H1 (cell line): ENCODE data around the gene COX19. TPM values are rescaled to one million over a fixed set of nuclear protein-coding genes. Genes with fewer than 3 reads are reported as not detected.
A peak's percentile ranks its signal among the peaks of the same experiment; 100 is the strongest.

ENCODE experiments used
- CTCF ChIA-PET: fragments of 300-600 bp; sonication (Branson Sonifier 250); formaldehyde crosslinking; loops from one replicate; lab custom pipeline; 2021; ENCODE audit not compliant: partially characterized antibody; lab: Charles Lee
- POLR2A ChIA-PET: fragments of 300-600 bp; sonication (Branson Sonifier 250); formaldehyde crosslinking; loops from one replicate; lab custom pipeline; 2021; ENCODE audit warnings: inconsistent platforms; ENCODE audit not compliant: partially characterized antibody; lab: Charles Lee
- DNase-seq, 2 experiments: peaks; one replicate each; pipeline versions ENCODE4 v3.0.0 to v3.0.0-alpha.2; 2010 to 2022; ENCODE audit warnings: low spot score in 2 of 2, low read depth in 1 of 2, mixed read lengths in 1 of 2
- FAIRE-seq: peaks from 2 replicates; lab custom pipeline; 2011; peaks lifted over from hg19 to GRCh38; lab: Jason Lieb, UNC
- H2AFZ ChIP-seq: 2 replicates; pipeline ENCODE4 v1.8.1; 2012; ENCODE audit warnings: low read length, inconsistent platforms
- H2AK5ac ChIP-seq: 2 replicates; pipeline ENCODE4 v1.6.1; 2013; ENCODE audit warnings: low read depth, low read length
- H2BK120ac ChIP-seq: replicated peaks from 2 replicates; pipeline ENCODE3; 2013; ENCODE audit warnings: low read depth, low read length, inconsistent platforms
- H2BK12ac ChIP-seq: 2 replicates; pipeline ENCODE4 v1.6.1; 2013; ENCODE audit warnings: low read depth, low read length
- H2BK15ac ChIP-seq: 2 replicates; pipeline ENCODE4 v1.6.1; 2013; ENCODE audit warnings: low read length
- H2BK20ac ChIP-seq: 2 replicates; pipeline ENCODE4 v1.6.1; 2013; ENCODE audit warnings: low read length
- H2BK5ac ChIP-seq: 2 replicates; pipeline ENCODE4 v1.6.1; 2013; ENCODE audit warnings: low read depth, low read length
- H3K14ac ChIP-seq: 2 replicates; pipeline ENCODE4 v1.6.1; 2013; ENCODE audit warnings: inconsistent platforms; ENCODE audit not compliant: insufficient read length
- H3K18ac ChIP-seq: 2 replicates; pipeline ENCODE4 v1.6.1; 2013; ENCODE audit warnings: low read length; ENCODE audit errors: extremely low read depth
- H3K23ac ChIP-seq: 2 replicates; pipeline ENCODE4 v1.6.1; 2013; ENCODE audit warnings: inconsistent platforms; ENCODE audit not compliant: insufficient read length
- H3K23me2 ChIP-seq: 2 replicates; pipeline ENCODE4 v1.6.1; 2013; ENCODE audit warnings: low read depth, low read length
- H3K27ac ChIP-seq: 2 replicates; pipeline ENCODE4 v1.6.1; 2011; ENCODE audit warnings: low read depth, low read length, inconsistent platforms
- H3K27me3 ChIP-seq, 4 experiments: replicated peaks in 1 of 4; 1 replicate in 1 of 4; 2 replicates in 3 of 4; pipeline versions ENCODE4 v1.6.1 to v1.8.1; 2011 to 2013; ENCODE audit warnings: low read length in 3 of 4, mild to moderate bottlenecking in 3 of 4, inconsistent platforms in 2 of 4, mixed read lengths in 2 of 4, moderate library complexity in 1 of 4; ENCODE audit not compliant: control insufficient read depth in 3 of 4, insufficient read depth in 3 of 4; ENCODE audit errors: extremely low read depth in 1 of 4
- H3K36me3 ChIP-seq, 4 experiments: 2 replicates each; pipeline versions ENCODE4 v1.6.1 to v1.8.1; 2011 to 2013; ENCODE audit warnings: mild to moderate bottlenecking in 4 of 4, low read length in 3 of 4, moderate library complexity in 2 of 4, control low read depth in 1 of 4, inconsistent platforms in 1 of 4; ENCODE audit not compliant: insufficient read depth in 4 of 4, control insufficient read depth in 2 of 4
- H3K4ac ChIP-seq: replicated peaks from 2 replicates; pipeline ENCODE3; 2013; ENCODE audit warnings: low read length, low read depth, mixed read lengths, inconsistent platforms; ENCODE audit not compliant: insufficient read length
- H3K4me1 ChIP-seq, 4 experiments: replicated peaks in 1 of 4; 1 replicate in 1 of 4; 2 replicates in 3 of 4; pipeline versions ENCODE4 v1.6.1 to v1.8.1; 2011 to 2013; ENCODE audit warnings: low read length in 3 of 4, inconsistent platforms in 2 of 4, mixed read lengths in 1 of 4; ENCODE audit not compliant: insufficient read depth in 4 of 4, control insufficient read depth in 3 of 4
- H3K4me2 ChIP-seq, 2 experiments: 2 replicates each; pipeline versions ENCODE4 v1.6.1 to v1.8.1; 2011 to 2013; ENCODE audit warnings: low read depth in 2 of 2, low read length in 2 of 2, control low read depth in 1 of 2, inconsistent platforms in 1 of 2, mild to moderate bottlenecking in 1 of 2; ENCODE audit not compliant: insufficient read depth in 1 of 2
- H3K4me3 ChIP-seq, 4 experiments: fragments of 200-600, 300-600 bp in 1 of 4; sonication (generic), shearing (Covaris generic), sonication (Bioruptor Twin) in 1 of 4; 2 replicates each; pipeline versions ENCODE4 v1.5.1 to v1.8.1; 2011 to 2016; ENCODE audit warnings: low read length in 4 of 4, low read depth in 3 of 4, control low read depth in 2 of 4, inconsistent platforms in 2 of 4, mild to moderate bottlenecking in 2 of 4, mixed read lengths in 1 of 4, moderate library complexity in 1 of 4; ENCODE audit not compliant: insufficient read depth in 2 of 4; ENCODE audit errors: extremely low read depth in 1 of 4
- H3K56ac ChIP-seq: replicated peaks from 2 replicates; pipeline ENCODE3; 2013; ENCODE audit warnings: low read depth, mild to moderate bottlenecking, mixed read lengths, low read length, inconsistent platforms; ENCODE audit not compliant: insufficient read length
- H3K79me1 ChIP-seq: 2 replicates; pipeline ENCODE4 v1.6.1; 2013; ENCODE audit warnings: low read depth, low read length, control low read depth
- H3K79me2 ChIP-seq, 2 experiments: 2 replicates each; pipeline versions ENCODE4 v1.6.1 to v1.8.1; 2012 to 2013; ENCODE audit warnings: low read length in 2 of 2, mild to moderate bottlenecking in 2 of 2, inconsistent platforms in 1 of 2; ENCODE audit not compliant: insufficient read depth in 2 of 2, control insufficient read depth in 1 of 2
- H3K9ac ChIP-seq, 4 experiments: replicated peaks in 1 of 4; 1 replicate in 1 of 4; 2 replicates in 3 of 4; pipeline versions ENCODE4 v1.6.1 to v1.8.1; 2011 to 2013; ENCODE audit warnings: low read depth in 3 of 4, low read length in 3 of 4, control low read depth in 2 of 4, mild to moderate bottlenecking in 2 of 4, moderate library complexity in 2 of 4, inconsistent platforms in 1 of 4; ENCODE audit errors: extremely low read depth in 1 of 4
- H3K9me3 ChIP-seq, 2 experiments: 2 replicates each; pipeline versions ENCODE4 v1.6.1 to v1.8.1; 2012 to 2013; ENCODE audit warnings: mild to moderate bottlenecking in 2 of 2, moderate library complexity in 2 of 2, control low read depth in 1 of 2, inconsistent platforms in 1 of 2, low read depth in 1 of 2, low read length in 1 of 2, mixed read lengths in 1 of 2; ENCODE audit not compliant: insufficient read depth in 2 of 2
- H4K20me1 ChIP-seq, 2 experiments: replicated peaks in 1 of 2; 2 replicates each; pipeline versions ENCODE3 to v1.8.1; 2011 to 2013; ENCODE audit warnings: inconsistent platforms in 2 of 2, low read length in 2 of 2, mild to moderate bottlenecking in 1 of 2; ENCODE audit not compliant: insufficient read depth in 2 of 2, control insufficient read depth in 1 of 2
- H4K5ac ChIP-seq: 2 replicates; pipeline ENCODE4 v1.6.1; 2013; ENCODE audit warnings: low read length, low read depth, mixed read lengths, inconsistent platforms; ENCODE audit not compliant: insufficient read length
- H4K8ac ChIP-seq: 2 replicates; pipeline ENCODE4 v1.8.0; 2013; ENCODE audit warnings: mild to moderate bottlenecking, moderate library complexity, low read length, inconsistent platforms; ENCODE audit not compliant: insufficient read depth; ENCODE audit errors: extremely low read depth
- H4K91ac ChIP-seq: replicated peaks from 2 replicates; pipeline ENCODE3; 2013; ENCODE audit warnings: low read length, mixed read lengths, inconsistent platforms; ENCODE audit not compliant: insufficient read length
- BACH1 ChIP-seq: IDR thresholded peaks from 2 replicates; pipeline ENCODE4 v1.6.1; 2012; ENCODE audit warnings: low read length, improper control_type of control experiment
- BCL11A ChIP-seq, 2 experiments: IDR thresholded peaks; one replicate each; pipeline ENCODE4 v1.6.1; 2011; ENCODE audit warnings: low read depth in 2 of 2, low read length in 2 of 2, mild to moderate bottlenecking in 2 of 2
- MAX ChIP-seq: IDR thresholded peaks from 2 replicates; pipeline ENCODE4 v1.6.1; 2012; ENCODE audit warnings: inconsistent platforms
- PHF8 ChIP-seq: fragments of 200-600 bp; sonication (generic); conservative IDR thresholded peaks from 2 replicates; pipeline ENCODE4 v1.7.1; 2012; ENCODE audit warnings: low read depth, mild to moderate bottlenecking, inconsistent platforms, low read length, moderate library complexity
- POU5F1 ChIP-seq: IDR thresholded peaks from 2 replicates; pipeline ENCODE4 v1.6.1; 2011; ENCODE audit warnings: low read depth, mild to moderate bottlenecking, low read length, moderate library complexity
- RAD21 ChIP-seq, 2 experiments: IDR thresholded peaks in 1 of 2; conservative IDR thresholded peaks in 1 of 2; 2 replicates each; pipeline ENCODE4 v1.6.1; 2011; ENCODE audit warnings: low read depth in 2 of 2, low read length in 2 of 2, improper control_type of control experiment in 1 of 2, inconsistent platforms in 1 of 2, mild to moderate bottlenecking in 1 of 2, moderate library complexity in 1 of 2
- RFX5 ChIP-seq: IDR thresholded peaks from 2 replicates; pipeline ENCODE4 v1.6.1; 2011; ENCODE audit warnings: low read depth, low read length, improper control_type of control experiment, borderline replicate concordance
- SIN3A ChIP-seq, 2 experiments: IDR thresholded peaks in 1 of 2; conservative IDR thresholded peaks in 1 of 2; 2 replicates each; pipeline ENCODE4 v1.6.1; 2011 to 2012; ENCODE audit warnings: low read length in 2 of 2, improper control_type of control experiment in 1 of 2, low read depth in 1 of 2, mild to moderate bottlenecking in 1 of 2
- TAF7 ChIP-seq: optimal IDR thresholded peaks from 2 replicates; pipeline ENCODE3; 2011; ENCODE audit warnings: low read depth, mild to moderate bottlenecking, inconsistent platforms, low read length, moderate library complexity, borderline replicate concordance
- ZNF274 ChIP-seq: IDR thresholded peaks from 2 replicates; pipeline ENCODE4 v1.7.0; 2012; ENCODE audit warnings: low read length, borderline replicate concordance; ENCODE audit errors: extremely low read depth
- WGBS, 2 experiments: shearing (Covaris generic) in 1 of 2; methylation state at CpG; one replicate each; pipeline versions ENCODE4 v1.1.6 to v1.1.7; 2013 to 2015; ENCODE audit warnings: low lambda C conversion rate in 2 of 2, mixed read lengths in 2 of 2, inconsistent platforms in 1 of 2, low coverage in 1 of 2, missing lambda C conversion rate in 1 of 2; ENCODE audit not compliant: insufficient replicate concordance in 2 of 2, insufficient coverage in 1 of 2, insufficient read length in 1 of 2; ENCODE audit errors: extremely low coverage in 1 of 2, missing lambda C conversion rate in 1 of 2; 5-methylcytosine and 5-hydroxymethylcytosine counted together
- polyA plus RNA-seq, 7 experiments: library from polyadenylated mRNA; depleted of rRNA in 3 of 7; stranded (reverse) in 5 of 7; unstranded in 2 of 7; fragments of >200 nt in 5 of 7; fragments of 200-250 nt in 2 of 7; gene quantifications; 1 replicate in 5 of 7; 2 replicates in 1 of 7; 4 replicates in 1 of 7; pipeline versions ENCODE4 v1.2.1 to v1.2.3, GENCODE V29; 2011 to 2013; ENCODE audit warnings: missing spikeins in 2 of 7, mixed read lengths in 2 of 7
- total RNA-seq: library from RNA; stranded (reverse); fragmentation: NEBNext Ultra II Directional; extraction: Animal tissue kit (Norgen Biotek cat#: 25700); gene quantifications from 2 replicates; pipeline ENCODE4 v1.2.1, GENCODE V29; 2021

COX19 gene
- total and polyA plus RNA-seq, 2 of the 8 experiments (the other 6 are each of a cell fraction or from before 2014, with no cell fraction given) = 3.9 to 7.9 TPM

GRCh38 chr7:952548-953441, 22.6 kb downstream of the COX19 start:
- Histone ChIP-seq H3K4me1 (peaks cover 0 to 17% (median 8%) of the 10 kb centered on the region in 4 experiments; a peak in 5 of 7 replicates), H4K91ac (no peak overlapping the region), H4K8ac (0 out of 2 replicates have a peak overlapping the region, but pooled peaks have one; percentile 6), H3K4me3 (peak overlapping the region in 1 of 4 experiments; percentile 62; a peak in 3 of 8 replicates), H3K79me2 (no peaks in the 10 kb centered on the region), H2BK15ac (no peak overlapping the region), H2AK5ac (no peak overlapping the region), H2AFZ (no peak overlapping the region), H3K56ac (no peak overlapping the region), H3K4me2 (peak overlapping the region; percentile 56 to 76; a peak in 2 of 4 replicates), H3K23ac (no peak overlapping the region), H4K20me1 (no peaks in the 10 kb centered on the region), H3K36me3 (no peaks in the 10 kb centered on the region), H2BK20ac (no peak overlapping the region), H3K14ac (no peak overlapping the region), H3K9ac (no peak overlapping the region), H3K9me3 (peaks cover 0 to 3% of the 10 kb centered on the region in 2 experiments; a peak in 1 of 4 replicates), H3K18ac (no peak overlapping the region), H2BK12ac (peak overlapping the region; percentile 17; the same call in 1 of the 2 replicates), H3K4ac (no peak overlapping the region), H2BK5ac (peak overlapping the region; percentile 44; the same call in 1 of the 2 replicates), H4K5ac (no peak overlapping the region), H2BK120ac (no peak overlapping the region), H3K27me3 (peaks cover 2 to 26% (median 19%) of the 10 kb centered on the region in 4 experiments; a peak in 6 of 7 replicates), H3K79me1 (no peaks in the 10 kb centered on the region), H3K27ac (no peak overlapping the region), H3K23me2 (peaks cover 4% of the 10 kb centered on the region; the same call in 1 of the 2 replicates)
- FAIRE-seq (no peak), DNase-seq (no peak)
- POLR2A ChIA-PET = interaction anchor here (1.1 to 1.4 kb wide), 3 partner anchors 22 to 55 kb away, joined by 3 read pairs; partner anchors contain the start of gene COX19
- CTCF ChIA-PET = interaction anchor here (0.8 to 1.9 kb wide), 11 partner anchors 12 to 231 kb away, joined by 3 to 12 read pairs (median 4); no protein-coding TSS in a partner anchor
- WGBS, 2 experiments = 86% methylated on average over 19 of the region's 20 CpGs; no CpG with 5 or more reads in 1 of the 2 experiments
- TF ChIP-seq RAD21 (IDR thresholded peaks at IDR 0.05 in 1 of 2, conservative IDR thresholded peaks at IDR 0.05 in 1 of 2; ENCODE audit: low read depth in 2 of 2, low read length in 2 of 2) (no peak), PHF8 (no peak), BCL11A (IDR thresholded peaks at IDR 0.05; ENCODE audit: low read depth in 2 of 2, low read length in 2 of 2) (no peak), SIN3A (conservative IDR thresholded peaks at IDR 0.05 in 1 of 2, IDR thresholded peaks at IDR 0.05 in 1 of 2; ENCODE audit: low read depth in 1 of 2, low read length in 2 of 2) (no peak), POU5F1 (no peak), MAX (no peak), ZNF274 (no peak), TAF7 (no peak), BACH1 (no peak), RFX5 (no peak)
